A549 treated with ZK216348 at 1 μM for 4 hours (cell line): Measurements from ENCODE around the gene OR10P1. TPM values are rescaled to one million over a fixed set of nuclear protein-coding genes. Genes with fewer than 3 reads are reported as not detected.

ENCODE experiments used
- total RNA-seq: library from RNA; stranded (reverse); fragments of 200-300 nt; extraction: Qiagen RNA extraction; gene quantifications from 5 replicates; pipeline ENCODE4 v1.2.3, GENCODE V29; 2022; ENCODE audit warnings: low read depth

The OR10P1 gene
- not detected in 5 replicates for total RNA-seq

GRCh38 chr12:55636853-55637252 is at the start of gene OR10P1:
OR10P1 (plus strand) TSS chr12:55636892; CDS start chr12:55636892, 0 bp downstream.

Other genes with a start within 250 kb of the OR10P1 start
- gene OR6C65, start 236.4 kb upstream of the OR10P1 start, total RNA-seq = not detected in 5 replicates
- gene OR6C76, start 210.6 kb upstream of the OR10P1 start, total RNA-seq = not detected in 5 replicates
- not detected in 5 replicates for gene OR6C2, start 192.8 kb upstream of the OR10P1 start, total RNA-seq
- not detected in 5 replicates for gene OR6C70, start 166.8 kb upstream of the OR10P1 start, total RNA-seq
- not detected in 5 replicates for gene OR6C68, start 144.5 kb upstream of the OR10P1 start, total RNA-seq
- gene OR6C4, start 87.3 kb upstream of the OR10P1 start, total RNA-seq = not detected in 5 replicates
- gene OR2AP1, start 64.4 kb upstream of the OR10P1 start, total RNA-seq = not detected in 5 replicates
- gene ITGA7, start 71.0 kb downstream of the OR10P1 start, total RNA-seq = 0.88 to 2.2 TPM (median 1.7 TPM) in 5 replicates
- 115 to 152 TPM (median 141 TPM) in 5 replicates for gene BLOC1S1, start 79.2 kb downstream of the OR10P1 start, total RNA-seq
- gene RDH5, start 83.5 kb downstream of the OR10P1 start, total RNA-seq = 1.3 to 3.7 TPM (median 2.9 TPM) in 5 replicates
- gene CD63, start 92.1 kb downstream of the OR10P1 start, total RNA-seq = 655 to 775 TPM (median 692 TPM) in 5 replicates
- 1.6 to 5.2 TPM (median 4.9 TPM) in 5 replicates for gene GDF11, start 106.2 kb downstream of the OR10P1 start, total RNA-seq
- gene SARNP, start 180.8 kb downstream of the OR10P1 start, total RNA-seq = 87.9 to 174 TPM (median 93.1 TPM) in 5 replicates
- gene ORMDL2, start 181.1 kb downstream of the OR10P1 start, total RNA-seq = 77.5 to 103 TPM (median 99.1 TPM) in 5 replicates
- 19.9 to 25.3 TPM (median 23.0 TPM) in 5 replicates for gene DNAJC14, start 192.7 kb downstream of the OR10P1 start, total RNA-seq
- 0.14 to 0.61 TPM (median 0.28 TPM) in 5 replicates for gene MMP19, start 206.0 kb downstream of the OR10P1 start, total RNA-seq